ENCODE data around the gene ZEB1.

The ZEB1 gene

GRCh38 chr10:31318854-31319601 lies at the start of gene ZEB1:
TSS of gene ZEB1 (plus strand) at chr10:31319216. CDS start at chr10:31319235, 19 bp downstream.
- DNase-seq (ENCODE audit: extremely low read depth, low read depth), result peak; percentile 88
- TF ChIP-seq CTCF (IDR thresholded peaks at IDR 0.05; ENCODE audit: low read depth, low read length, missing control alignments), result peak; percentile 20
- peak within 1 kb of the TSS; percentile 85 for H3K4me3 ChIP-seq (replicated peaks; ENCODE audit: low read depth, low read length)

- TF ChIP-seq CTCF (IDR thresholded peaks at IDR 0.05; ENCODE audit: low read depth, low read length, missing control alignments), result no peak
- no peak for DNase-seq (ENCODE audit: extremely low read depth, low read depth)
- H3K4me3 ChIP-seq (replicated peaks; ENCODE audit: low read depth, low read length), result no peak overlapping the region
These were observed 48.1 kb upstream of the ZEB1 start for GRCh38 chr10:31270954-31271353.

GRCh38 chr10:31272841-31273240 lies 46.2 kb upstream of the ZEB1 start:
- no peak overlapping the region for H3K4me3 ChIP-seq (replicated peaks; ENCODE audit: low read depth, low read length)
- DNase-seq (ENCODE audit: extremely low read depth, low read depth), result no peak
- TF ChIP-seq CTCF (IDR thresholded peaks at IDR 0.05; ENCODE audit: low read depth, low read length, missing control alignments), result no peak

GRCh38 chr10:31273789-31274188 lies 45.2 kb upstream of the ZEB1 start:
- no peak overlapping the region for H3K4me3 ChIP-seq (replicated peaks; ENCODE audit: low read depth, low read length)
- no peak for DNase-seq (ENCODE audit: extremely low read depth, low read depth)
- no peak for TF ChIP-seq CTCF (IDR thresholded peaks at IDR 0.05; ENCODE audit: low read depth, low read length, missing control alignments)

- no peak overlapping the region for H3K4me3 ChIP-seq (replicated peaks; ENCODE audit: low read depth, low read length)
- DNase-seq (ENCODE audit: extremely low read depth, low read depth), result no peak
- TF ChIP-seq CTCF (IDR thresholded peaks at IDR 0.05; ENCODE audit: low read depth, low read length, missing control alignments), result no peak
These were observed 44.7 kb upstream of the ZEB1 start for GRCh38 chr10:31274310-31274709.

GRCh38 chr10:31278279-31278941 lies 40.6 kb upstream of the ZEB1 start:
- DNase-seq (ENCODE audit: extremely low read depth, low read depth), result no peak
- H3K4me3 ChIP-seq (replicated peaks; ENCODE audit: low read depth, low read length), result no peak overlapping the region
- TF ChIP-seq CTCF (IDR thresholded peaks at IDR 0.05; ENCODE audit: low read depth, low read length, missing control alignments), result no peak

All from HFF-Myc (cell line).